H9 (cell line): Measurements from ENCODE around the gene SLC9A6. TPM values are rescaled to one million over a fixed set of nuclear protein-coding genes. Genes with fewer than 3 reads are reported as not detected.
A peak's percentile ranks its signal among the peaks of the same experiment; 100 is the strongest.

Source experiments
- DNase-seq: peaks from one replicate; pipeline ENCODE4 v3.0.0-alpha.2; 2017
- H2AFZ ChIP-seq: one replicate; pipeline ENCODE4 v1.6.1; 2013; ENCODE audit warnings: mild to moderate bottlenecking, low read length, control low read depth, moderate library complexity
- H2AK5ac ChIP-seq: 2 replicates; pipeline ENCODE4 v1.6.1; 2013; ENCODE audit warnings: low read length, control low read depth, mixed read lengths; ENCODE audit not compliant: insufficient read length
- H2BK120ac ChIP-seq: one replicate; pipeline ENCODE4 v1.6.1; 2013; ENCODE audit warnings: low read depth, mild to moderate bottlenecking, low read length, control low read depth, inconsistent platforms; ENCODE audit not compliant: poor library complexity, severe bottlenecking
- H2BK12ac ChIP-seq: 2 replicates; pipeline ENCODE4 v1.6.1; 2013; ENCODE audit warnings: low read length, control low read depth, mixed read lengths, low read depth; ENCODE audit not compliant: insufficient read length
- H2BK15ac ChIP-seq: 2 replicates; pipeline ENCODE4 v1.6.1; 2013; ENCODE audit warnings: low read depth, low read length, control low read depth
- H2BK20ac ChIP-seq: one replicate; pipeline ENCODE4 v1.6.1; 2013; ENCODE audit warnings: low read depth, mild to moderate bottlenecking, low read length, control low read depth, inconsistent platforms; ENCODE audit not compliant: poor library complexity, severe bottlenecking
- H2BK5ac ChIP-seq: 2 replicates; pipeline ENCODE4 v1.6.1; 2013; ENCODE audit warnings: low read length, control low read depth, mixed read lengths; ENCODE audit not compliant: insufficient read length
- H3K14ac ChIP-seq: 2 replicates; pipeline ENCODE4 v1.6.1; 2013; ENCODE audit warnings: low read length, control low read depth; ENCODE audit not compliant: insufficient read depth
- H3K18ac ChIP-seq: 2 replicates; pipeline ENCODE4 v1.6.1; 2013; ENCODE audit warnings: low read depth, mild to moderate bottlenecking, mixed read lengths, low read length, control low read depth; ENCODE audit not compliant: insufficient read length
- H3K23ac ChIP-seq: 2 replicates; pipeline ENCODE4 v1.6.1; 2013; ENCODE audit warnings: low read length, control low read depth, mixed read lengths, low read depth; ENCODE audit not compliant: insufficient read length
- H3K23me2 ChIP-seq: 2 replicates; pipeline ENCODE4 v1.6.1; 2013; ENCODE audit warnings: low read depth, mild to moderate bottlenecking, mixed read lengths, low read length, control low read depth; ENCODE audit not compliant: insufficient read length, poor library complexity, severe bottlenecking
- H3K27ac ChIP-seq: 2 replicates; pipeline ENCODE4 v1.5.1; 2013; ENCODE audit warnings: low read length, control low read depth, mixed read lengths, low read depth; ENCODE audit not compliant: insufficient read length
- H3K27me3 ChIP-seq: 2 replicates; pipeline ENCODE4 v1.6.1; 2013; ENCODE audit warnings: low read length, control low read depth, inconsistent platforms; ENCODE audit not compliant: insufficient read depth
- H3K4ac ChIP-seq: 2 replicates; pipeline ENCODE4 v1.6.1; 2013; ENCODE audit warnings: low read depth, mild to moderate bottlenecking, control low read depth, inconsistent platforms, low read length, moderate library complexity
- H3K4me1 ChIP-seq: 2 replicates; pipeline ENCODE4 v1.6.1; 2013; ENCODE audit warnings: low read length, control low read depth, inconsistent platforms; ENCODE audit not compliant: insufficient read depth
- H3K4me2 ChIP-seq: 2 replicates; pipeline ENCODE4 v1.6.1; 2013; ENCODE audit warnings: low read length, control low read depth, mixed read lengths; ENCODE audit not compliant: insufficient read length, insufficient read depth
- H3K56ac ChIP-seq: 2 replicates; pipeline ENCODE4 v1.6.1; 2013; ENCODE audit warnings: low read depth, mild to moderate bottlenecking, mixed read lengths, low read length, control low read depth; ENCODE audit not compliant: insufficient read length
- H3K79me1 ChIP-seq: 2 replicates; pipeline ENCODE4 v1.6.1; 2013; ENCODE audit warnings: low read depth, mild to moderate bottlenecking, moderate library complexity, low read length, control low read depth, inconsistent platforms; ENCODE audit not compliant: insufficient read depth, poor library complexity, severe bottlenecking
- H3K79me2 ChIP-seq: 2 replicates; pipeline ENCODE4 v1.6.1; 2013; ENCODE audit warnings: low read length, control low read depth, inconsistent platforms; ENCODE audit not compliant: insufficient read depth
- H3K9ac ChIP-seq: 2 replicates; pipeline ENCODE4 v1.6.1; 2013; ENCODE audit warnings: low read length, control low read depth, mixed read lengths; ENCODE audit not compliant: insufficient read length; ENCODE audit errors: extremely low read depth
- H3K9me3 ChIP-seq: one replicate; pipeline ENCODE4 v1.6.1; 2013; ENCODE audit warnings: low read depth, low read length, inconsistent platforms; ENCODE audit not compliant: control insufficient read depth
- H3T11ph ChIP-seq: one replicate; pipeline ENCODE4 v1.6.1; 2013; ENCODE audit warnings: mild to moderate bottlenecking, low read length, control low read depth, inconsistent platforms
- H4K20me1 ChIP-seq: one replicate; pipeline ENCODE4 v1.6.1; 2013; ENCODE audit not compliant: control insufficient read depth, insufficient read length, insufficient read depth
- H4K5ac ChIP-seq: 2 replicates; pipeline ENCODE4 v1.6.1; 2013; ENCODE audit warnings: low read depth, mild to moderate bottlenecking, mixed read lengths, low read length, control low read depth; ENCODE audit not compliant: insufficient read length
- H4K8ac ChIP-seq: replicated peaks from 2 replicates; pipeline ENCODE4 v1.6.1; 2013; ENCODE audit warnings: low read length, control low read depth, mixed read lengths, low read depth; ENCODE audit not compliant: insufficient read length
- H4K91ac ChIP-seq: 2 replicates; pipeline ENCODE4 v1.6.1; 2013; ENCODE audit warnings: low read depth, mild to moderate bottlenecking, moderate library complexity, mixed read lengths, low read length, control low read depth; ENCODE audit not compliant: insufficient read length
- H3K27ac Mint-ChIP-seq, 3 experiments: 2 replicates in 2 of 3; 3 replicates in 1 of 3; pipeline ENCODE4 v1.8.0; 2020 to 2021; ENCODE audit warnings: mixed read lengths in 3 of 3, mild to moderate bottlenecking in 1 of 3, moderate library complexity in 1 of 3
- H3K27me3 Mint-ChIP-seq: 2 replicates; pipeline ENCODE4 v1.8.0; 2021; ENCODE audit warnings: low read depth, mild to moderate bottlenecking, moderate library complexity, mixed read lengths
- H3K36me3 Mint-ChIP-seq, 3 experiments: 2 replicates in 2 of 3; 3 replicates in 1 of 3; pipeline ENCODE4 v1.8.0; 2020 to 2021; ENCODE audit warnings: low read depth in 3 of 3, mixed read lengths in 3 of 3; ENCODE audit not compliant: insufficient read depth in 1 of 3
- H3K4me1 Mint-ChIP-seq, 2 experiments: 2 replicates each; pipeline ENCODE4 v1.8.0; 2020; ENCODE audit warnings: mixed read lengths in 2 of 2
- H3K4me3 Mint-ChIP-seq, 2 experiments: 2 replicates in 1 of 2; 3 replicates in 1 of 2; pipeline ENCODE4 v1.8.0; 2020 to 2021; ENCODE audit warnings: mild to moderate bottlenecking in 2 of 2, mixed read lengths in 2 of 2, moderate library complexity in 1 of 2
- H3K9me3 Mint-ChIP-seq, 2 experiments: 2 replicates in 1 of 2; 3 replicates in 1 of 2; pipeline ENCODE4 v1.8.0; 2020; ENCODE audit warnings: mild to moderate bottlenecking in 2 of 2, mixed read lengths in 2 of 2, moderate library complexity in 1 of 2
- CTCF ChIP-seq: fragments of 200-600 bp; sonication (generic); conservative IDR thresholded peaks from 3 replicates; pipeline ENCODE4 v1.8.0; 2021; ENCODE audit warnings: antibody characterized with exemption, mild to moderate bottlenecking
- WGBS: extraction: QIAGEN DNeasy Blood & Tissue Kit; methylation state at CpG from one replicate; pipeline ENCODE4 v1.1.7; 2013; ENCODE audit warnings: missing lambda C conversion rate, low lambda C conversion rate, mixed read lengths; ENCODE audit not compliant: insufficient read length; ENCODE audit errors: extremely low coverage; 5-methylcytosine and 5-hydroxymethylcytosine counted together
- total RNA-seq: library from RNA; stranded (reverse); gene quantifications from 2 replicates; pipeline ENCODE4 v1.2.1, GENCODE V29; 2021

Gene SLC9A6
- total RNA-seq, 1 experiment from 2014 or later: 12.3 TPM

GRCh38 chrX:135984791-135985156 is 461 bp upstream of the SLC9A6 start:
- H2BK15ac ChIP-seq: no peak overlapping the region
- H3K79me2 ChIP-seq: 0 out of 2 replicates have a peak, but pooled peaks cover 2% of the 10 kb centered on the region
- TF ChIP-seq CTCF: no peak
- no peak overlapping the region for H4K5ac ChIP-seq
- H4K20me1 ChIP-seq: no peaks in the 10 kb centered on the region
- peaks cover 63 to 66% of the 10 kb centered on the region in 2 experiments for H3K9me3 Mint-ChIP-seq
- no peak overlapping the region for H3T11ph ChIP-seq
- no peak overlapping the region for H3K27ac ChIP-seq
- no peak overlapping the region for H3K4ac ChIP-seq
- H3K4me1 ChIP-seq: no peaks in the 10 kb centered on the region
- H2BK12ac ChIP-seq: no peak overlapping the region
- H3K36me3 Mint-ChIP-seq: peaks cover 3 to 4% (median 4%) of the 10 kb centered on the region in 3 experiments; a peak in 4 of 7 replicates
- no peak overlapping the region for H2BK20ac ChIP-seq
- no peak overlapping the region for H2AK5ac ChIP-seq
- H3K23ac ChIP-seq: no peak overlapping the region
- DNase-seq: no peak
- H3K23me2 ChIP-seq: no peaks in the 10 kb centered on the region
- no CpG with 5 or more reads among the region's 7 CpGs for WGBS
- H2BK120ac ChIP-seq: no peak overlapping the region
- H3K27ac Mint-ChIP-seq: peak overlapping the region in 2 of 3 experiments; percentile 66 to 73; a peak in 2 of 7 replicates
- no peak overlapping the region for H3K56ac ChIP-seq
- peaks cover 15 to 17% of the 10 kb centered on the region in 2 experiments for H3K4me1 Mint-ChIP-seq
- H3K79me1 ChIP-seq: no peaks in the 10 kb centered on the region
- no peak overlapping the region for H4K91ac ChIP-seq
- no peak overlapping the region for H2BK5ac ChIP-seq
- H3K14ac ChIP-seq: no peak overlapping the region
- H4K8ac ChIP-seq: no peak overlapping the region
- peak overlapping the region; percentile 78 to 83 for H3K4me3 Mint-ChIP-seq
- H2AFZ ChIP-seq: no peak overlapping the region
- H3K27me3 ChIP-seq: no peaks in the 10 kb centered on the region
- H3K27me3 Mint-ChIP-seq: peaks cover 7% of the 10 kb centered on the region
- no peak overlapping the region for H3K9ac ChIP-seq
- peaks cover 47% of the 10 kb centered on the region for H3K9me3 ChIP-seq
- H3K18ac ChIP-seq: no peak overlapping the region
- H3K4me2 ChIP-seq: peak overlapping the region; percentile 52
